ENCODE data around the gene RALGPS1.
A peak's percentile ranks its signal among the peaks of the same experiment; 100 is the strongest.

RALGPS1 gene

GRCh38 chr9:127189628-127190027 lies 275.0 kb downstream of the RALGPS1 start:
- no peak for DNase-seq (ENCODE audit: low read depth)

DNA sequence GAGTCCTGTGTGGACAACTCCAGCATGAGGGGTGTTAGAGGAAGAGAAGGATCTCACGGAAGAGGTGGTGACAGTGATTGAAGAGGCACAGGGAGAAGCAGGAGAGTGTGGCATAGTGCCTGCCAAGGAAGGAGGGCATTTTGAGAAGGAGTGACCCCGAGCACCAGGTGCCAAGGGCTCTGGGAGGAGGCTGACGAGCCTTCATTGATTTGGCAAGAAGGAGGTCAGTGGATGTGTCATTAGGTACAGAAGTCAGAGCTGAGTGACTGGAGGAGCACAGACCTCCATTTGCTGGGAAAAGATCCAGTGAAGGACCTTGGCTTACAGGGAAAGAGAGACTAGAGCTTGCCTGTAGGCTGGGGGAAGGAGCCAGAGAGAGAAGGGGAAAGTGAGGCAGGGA lies 278.2 kb downstream of the RALGPS1 start:
- no peak for DNase-seq (ENCODE audit: low read depth)

DNA sequence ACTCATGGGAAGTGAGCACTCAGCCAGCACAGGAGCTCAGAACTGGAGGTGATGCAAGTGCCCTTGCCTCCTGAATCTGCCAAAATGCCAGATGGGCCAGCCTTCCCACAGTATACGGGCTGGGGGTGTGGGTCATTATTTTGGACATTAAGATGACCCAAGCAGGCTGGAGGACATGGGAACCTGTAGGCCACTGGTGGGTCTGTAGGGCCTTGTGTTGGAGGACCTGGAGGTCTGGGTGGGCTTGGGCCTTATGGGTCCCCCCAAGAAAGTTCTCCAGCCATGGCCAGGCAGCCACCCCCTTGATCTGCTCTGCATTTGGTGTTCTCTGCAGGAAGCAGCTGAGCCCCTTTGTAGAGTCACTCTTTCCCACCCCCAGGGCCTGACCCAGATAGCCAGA lies 278.9 kb downstream of the RALGPS1 start:
- DNase-seq (ENCODE audit: low read depth), result no peak

GRCh38 chr9:127194881-127195713 lies 280.5 kb downstream of the RALGPS1 start:
- no peak for DNase-seq (ENCODE audit: low read depth)

- no peak for DNase-seq (ENCODE audit: low read depth)
These were observed 281.6 kb downstream of the RALGPS1 start for GRCh38 chr9:127195976-127196825.

- no peak for DNase-seq (ENCODE audit: low read depth)
These were observed 282.2 kb downstream of the RALGPS1 start for GRCh38 chr9:127196826-127197145.

DNA sequence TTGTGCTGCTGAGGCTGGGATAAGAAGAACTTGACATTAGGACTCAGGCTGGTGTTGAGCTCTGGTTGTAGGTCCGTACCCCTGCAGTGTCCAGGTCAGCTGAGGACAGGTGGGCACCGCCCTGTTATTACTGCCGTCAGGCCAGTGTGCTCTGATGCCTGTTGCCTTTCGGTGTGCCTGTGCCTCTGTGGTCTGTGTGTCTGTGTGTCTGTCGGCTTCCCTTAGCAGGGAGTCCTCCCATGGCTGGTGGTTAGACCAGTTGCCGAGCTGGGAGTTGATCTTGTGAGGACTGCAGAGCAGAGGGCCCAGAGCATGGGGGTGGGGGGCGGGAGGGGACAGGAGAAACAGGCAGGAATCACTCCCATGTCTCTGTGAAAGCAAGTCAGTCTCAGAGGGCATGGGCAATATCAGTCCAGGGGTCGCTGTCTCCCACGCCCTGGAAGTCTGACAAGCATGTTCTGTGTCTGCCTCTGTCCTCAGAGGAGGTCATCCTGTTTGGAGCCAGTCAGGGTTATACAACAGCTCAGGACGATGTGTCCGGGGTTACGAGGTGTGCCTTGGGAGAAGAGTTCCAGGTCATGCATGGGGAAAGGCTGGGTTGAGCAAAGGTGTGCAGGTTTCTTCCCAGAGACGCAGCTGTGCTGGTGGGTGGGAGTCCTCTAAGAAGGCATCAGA lies 282.7 kb downstream of the RALGPS1 start:
- no peak for DNase-seq (ENCODE audit: low read depth)

- no peak for DNase-seq (ENCODE audit: low read depth)
These were observed 283.4 kb downstream of the RALGPS1 start for GRCh38 chr9:127197861-127198430.

- no peak for DNase-seq (ENCODE audit: low read depth)
These were observed 284.0 kb downstream of the RALGPS1 start for GRCh38 chr9:127198587-127198986.

DNA sequence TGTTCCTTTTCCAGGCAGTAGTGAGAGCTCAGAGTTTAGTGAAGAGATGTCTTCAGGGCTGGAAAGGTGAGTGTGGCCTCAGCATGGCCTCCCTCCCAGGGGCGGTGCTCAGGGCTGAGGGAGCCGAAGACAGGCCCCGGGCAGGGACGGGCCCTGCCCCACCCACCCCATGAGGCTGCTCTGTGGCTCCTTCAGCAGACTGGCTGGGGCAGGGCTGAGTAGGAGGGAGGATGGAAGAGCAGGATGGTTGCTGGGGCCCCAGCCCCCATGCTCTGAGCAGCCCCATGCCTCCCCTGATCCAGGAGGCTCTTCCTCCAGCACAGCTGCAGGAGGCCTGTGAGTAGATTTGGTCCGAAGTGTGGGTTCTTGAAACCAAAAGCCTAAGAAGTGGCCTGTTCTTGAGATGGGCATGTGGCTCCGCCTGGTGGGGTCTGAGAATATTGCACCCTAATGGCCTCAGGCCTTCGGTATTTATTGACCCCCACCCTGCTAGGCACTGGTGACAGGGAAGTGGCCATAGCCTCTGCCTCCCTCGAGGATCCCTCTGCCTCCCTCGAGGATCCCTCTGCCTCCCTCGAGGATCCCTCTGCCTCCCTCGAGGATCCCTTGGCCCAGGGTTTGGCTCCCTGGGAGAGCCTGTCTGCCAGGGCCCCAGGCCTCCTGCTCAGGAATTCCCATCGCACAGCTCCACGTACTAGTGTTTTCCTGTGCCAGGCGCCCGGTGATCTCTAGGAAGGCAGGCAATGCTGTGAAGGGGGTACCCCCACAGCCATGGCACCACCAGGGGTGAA lies 284.6 kb downstream of the RALGPS1 start:
- DNase-seq (ENCODE audit: low read depth), result peak; percentile 62

- no peak for DNase-seq (ENCODE audit: low read depth)
These were observed 285.7 kb downstream of the RALGPS1 start for GRCh38 chr9:127200106-127200862.

GRCh38 chr9:127201071-127201541 lies 286.5 kb downstream of the RALGPS1 start:
- DNase-seq (ENCODE audit: low read depth), result no peak

GRCh38 chr9:127201731-127202130 lies 287.1 kb downstream of the RALGPS1 start:
- DNase-seq (ENCODE audit: low read depth), result no peak

DNA sequence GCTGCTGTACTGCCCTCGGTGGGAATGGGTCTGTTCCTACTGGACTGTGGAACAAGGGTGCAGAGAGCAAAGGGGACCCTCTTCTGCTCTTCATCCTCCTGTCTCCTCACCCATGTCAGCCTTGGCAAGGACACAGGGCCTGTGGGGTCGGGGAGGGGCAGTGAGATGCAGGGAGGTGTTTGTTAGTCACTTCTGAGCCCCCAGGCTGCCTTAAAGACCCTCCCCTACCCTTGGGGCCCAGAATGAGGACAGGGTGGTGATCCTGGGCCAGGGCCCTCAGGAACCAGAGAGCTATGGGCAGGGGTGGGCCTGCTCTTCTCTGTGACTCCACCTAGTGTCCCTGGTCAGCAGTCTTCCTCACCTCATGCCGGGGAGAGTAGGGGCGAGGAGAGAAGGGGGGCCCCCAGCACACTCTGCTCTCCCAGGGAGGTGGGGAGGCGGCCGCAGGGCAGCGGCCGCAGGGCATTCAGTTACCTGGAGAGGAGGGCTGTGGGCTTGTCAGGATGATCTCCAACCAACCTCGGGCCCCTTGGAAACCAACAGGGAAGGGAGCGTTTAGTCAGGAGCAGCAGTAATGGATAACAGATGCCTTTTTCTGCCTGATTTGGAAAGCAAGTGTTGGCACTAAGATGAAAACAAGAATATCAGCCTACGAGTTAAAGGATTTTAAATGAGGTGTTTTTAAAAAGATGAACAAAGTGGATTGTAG lies 288.0 kb downstream of the RALGPS1 start:
- no peak for DNase-seq (ENCODE audit: low read depth)

GRCh38 chr9:127203681-127204327 lies 289.2 kb downstream of the RALGPS1 start:
- no peak for DNase-seq (ENCODE audit: low read depth)

GRCh38 chr9:127204771-127205470 lies 290.3 kb downstream of the RALGPS1 start:
- DNase-seq (ENCODE audit: low read depth), result no peak

DNA sequence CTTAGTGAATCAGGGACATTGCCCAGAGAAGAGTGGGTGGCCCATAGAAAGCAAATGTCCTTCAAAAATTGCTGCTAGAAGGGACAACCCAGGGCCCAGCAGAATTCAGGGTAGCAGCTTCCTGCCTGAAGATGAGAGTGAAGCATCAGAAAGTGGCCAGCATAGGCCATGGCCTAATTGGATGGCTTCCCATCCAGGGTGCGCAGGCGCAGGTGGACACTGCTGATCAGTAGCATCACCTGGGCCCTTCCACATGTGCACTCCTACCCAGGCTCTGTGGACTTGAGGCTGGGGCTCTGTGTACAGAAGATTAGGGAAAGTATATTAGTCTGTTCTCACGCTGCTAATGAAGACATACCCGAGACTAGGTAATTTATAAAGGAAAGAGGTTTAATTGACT lies 291.4 kb downstream of the RALGPS1 start:
- no peak for DNase-seq (ENCODE audit: low read depth)

DNA sequence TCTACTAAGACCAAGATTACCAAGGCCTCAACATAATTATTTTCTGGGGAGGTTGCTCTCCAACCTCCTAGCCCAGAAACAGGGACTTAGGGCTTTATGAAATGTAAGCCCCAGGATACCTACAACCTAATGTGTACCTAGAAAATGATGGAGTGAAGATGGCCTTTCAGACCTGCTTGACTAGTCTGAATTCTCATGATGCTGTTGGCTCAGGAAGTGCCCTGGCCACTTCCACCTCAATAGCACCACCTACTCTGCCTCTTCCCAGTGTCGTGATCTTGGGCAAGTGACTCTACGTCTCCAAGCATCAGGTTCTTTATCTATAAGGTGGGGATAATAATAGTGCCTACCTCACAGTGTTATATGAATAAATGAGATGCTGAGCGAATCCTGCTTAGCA lies 292.1 kb downstream of the RALGPS1 start:
- no peak for DNase-seq (ENCODE audit: low read depth)
